ENCODE measurements around the gene THSD4.

- TF ChIP-seq, protein P1, sequence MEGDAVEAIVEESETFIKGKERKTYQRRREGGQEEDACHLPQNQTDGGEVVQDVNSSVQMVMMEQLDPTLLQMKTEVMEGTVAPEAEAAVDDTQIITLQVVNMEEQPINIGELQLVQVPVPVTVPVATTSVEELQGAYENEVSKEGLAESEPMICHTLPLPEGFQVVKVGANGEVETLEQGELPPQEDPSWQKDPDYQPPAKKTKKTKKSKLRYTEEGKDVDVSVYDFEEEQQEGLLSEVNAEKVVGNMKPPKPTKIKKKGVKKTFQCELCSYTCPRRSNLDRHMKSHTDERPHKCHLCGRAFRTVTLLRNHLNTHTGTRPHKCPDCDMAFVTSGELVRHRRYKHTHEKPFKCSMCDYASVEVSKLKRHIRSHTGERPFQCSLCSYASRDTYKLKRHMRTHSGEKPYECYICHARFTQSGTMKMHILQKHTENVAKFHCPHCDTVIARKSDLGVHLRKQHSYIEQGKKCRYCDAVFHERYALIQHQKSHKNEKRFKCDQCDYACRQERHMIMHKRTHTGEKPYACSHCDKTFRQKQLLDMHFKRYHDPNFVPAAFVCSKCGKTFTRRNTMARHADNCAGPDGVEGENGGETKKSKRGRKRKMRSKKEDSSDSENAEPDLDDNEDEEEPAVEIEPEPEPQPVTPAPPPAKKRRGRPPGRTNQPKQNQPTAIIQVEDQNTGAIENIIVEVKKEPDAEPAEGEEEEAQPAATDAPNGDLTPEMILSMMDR (conservative IDR thresholded peaks at IDR 0.05; ENCODE audit: low read depth, low read length): no peak
- TF ChIP-seq EZH2phosphoT487 (IDR thresholded peaks at IDR 0.05; ENCODE audit: borderline replicate concordance, low read length): no peak
Observed at GRCh38 chr15:71312194-71312708, 197.0 kb downstream of the THSD4 start.
